ENCODE measurements around the gene ADIG. TPM values are rescaled to one million over a fixed set of nuclear protein-coding genes. Genes with fewer than 3 reads are reported as not detected.
A peak's percentile ranks its signal among the peaks of the same experiment; 100 is the strongest.
"Not testable (repeated sequence)": the region's sequence is repeated elsewhere in the genome, so short reads cannot be mapped to it uniquely, and the experiment has no call there.

Gene ADIG
- total and polyA plus RNA-seq, 7 experiments from 2014 or later: 0.65 TPM; not detected in 6

GRCh38 chr20:38589967-38590675 lies 9.1 kb downstream of the ADIG start:
- DNase-seq (no peak), ATAC-seq (peak; percentile 46)
- Mint-ChIP-seq H3K27ac (no peak overlapping the region), H3K4me3 (no peak overlapping the region), H3K4me1 (peaks cover 0 to 1% (median 0%) of the 10 kb centered on the region in 7 donors), H3K27me3 (peaks cover 0 to 9% (median 0%) of the 10 kb centered on the region in 5 donors), H3K36me3 (no peaks in the 10 kb centered on the region), H3K9me3 (no peaks in the 10 kb centered on the region)
- no peaks in the 10 kb centered on the region for H3K9me3 ChIP-seq (ENCODE audit: control insufficient read depth in 2 of 3, low read length in 3 of 3)
- no peaks in the 10 kb centered on the region for H3K36me3 ChIP-seq (ENCODE audit: control insufficient read depth in 2 of 3, insufficient read depth in 3 of 3, low read length in 3 of 3)
- no peaks in the 10 kb centered on the region for H3K4me1 ChIP-seq (ENCODE audit: control insufficient read depth in 2 of 2, insufficient read depth in 2 of 2, low read length in 2 of 2)
- H3K27ac ChIP-seq (ENCODE audit: low read depth, low read length): no peak overlapping the region
- intact Hi-C loops (cut with micrococcal nuclease): no loop called here
- no peaks in the 10 kb centered on the region for H3K27me3 ChIP-seq (ENCODE audit: control insufficient read depth in 2 of 2, insufficient read depth in 2 of 2, low read length in 2 of 2)
- no peak overlapping the region for H3K4me3 ChIP-seq (ENCODE audit: low read length)
- ChIA-PET POLR2A (no interaction called here), CTCF (no interaction called here)

GRCh38 chr20:38590676-38591473 lies 9.9 kb downstream of the ADIG start:
- Mint-ChIP-seq H3K9me3 (no peaks in the 10 kb centered on the region), H3K27me3 (peaks cover 0 to 9% (median 0%) of the 10 kb centered on the region in 5 donors), H3K4me3 (no peak overlapping the region), H3K4me1 (peaks cover 0 to 1% (median 0%) of the 10 kb centered on the region in 7 donors), H3K27ac (no peak overlapping the region), H3K36me3 (no peaks in the 10 kb centered on the region)
- Histone ChIP-seq H3K4me1 (ENCODE audit: control insufficient read depth in 2 of 2, insufficient read depth in 2 of 2, low read length in 2 of 2) (no peaks in the 10 kb centered on the region), H3K36me3 (ENCODE audit: control insufficient read depth in 2 of 3, insufficient read depth in 3 of 3, low read length in 3 of 3) (no peaks in the 10 kb centered on the region), H3K27ac (ENCODE audit: low read depth, low read length) (no peak overlapping the region), H3K4me3 (ENCODE audit: low read length) (no peak overlapping the region), H3K9me3 (ENCODE audit: control insufficient read depth in 2 of 3, low read length in 3 of 3) (no peaks in the 10 kb centered on the region), H3K27me3 (ENCODE audit: control insufficient read depth in 2 of 2, insufficient read depth in 2 of 2, low read length in 2 of 2) (no peaks in the 10 kb centered on the region)
- intact Hi-C loops (cut with micrococcal nuclease): no loop called here
- CTCF ChIA-PET: no interaction called here
- POLR2A ChIA-PET: no interaction called here
- ATAC-seq (no peak), DNase-seq (no peak)

GRCh38 chr20:38591474-38592410 lies 10.7 kb downstream of the ADIG start:
- Mint-ChIP-seq H3K4me3 (no peak overlapping the region), H3K27me3 (peaks cover 0 to 9% (median 0%) of the 10 kb centered on the region in 5 donors), H3K36me3 (no peaks in the 10 kb centered on the region), H3K4me1 (peaks cover 0 to 1% (median 0%) of the 10 kb centered on the region in 7 donors), H3K9me3 (no peaks in the 10 kb centered on the region), H3K27ac (no peak overlapping the region)
- intact Hi-C loops (cut with micrococcal nuclease): no loop called here
- no peak for ATAC-seq
- ChIA-PET POLR2A (no interaction called here), CTCF (no interaction called here)
- Histone ChIP-seq H3K4me1 (ENCODE audit: control insufficient read depth in 2 of 2, insufficient read depth in 2 of 2, low read length in 2 of 2) (no peaks in the 10 kb centered on the region), H3K4me3 (ENCODE audit: low read length) (no peak overlapping the region), H3K9me3 (ENCODE audit: control insufficient read depth in 2 of 3, low read length in 3 of 3) (no peaks in the 10 kb centered on the region), H3K27me3 (ENCODE audit: control insufficient read depth in 2 of 2, insufficient read depth in 2 of 2, low read length in 2 of 2) (no peaks in the 10 kb centered on the region), H3K27ac (ENCODE audit: low read depth, low read length) (no peak overlapping the region), H3K36me3 (ENCODE audit: control insufficient read depth in 2 of 3, insufficient read depth in 3 of 3, low read length in 3 of 3) (no peaks in the 10 kb centered on the region)
- DNase-seq: no peak

GRCh38 chr20:38592411-38592790 lies 11.4 kb downstream of the ADIG start:
- H3K4me1 Mint-ChIP-seq; CTCF ChIA-PET; H3K9me3 ChIP-seq (ENCODE audit: control insufficient read depth in 2 of 3, low read length in 3 of 3); DNase-seq; H3K36me3 ChIP-seq (ENCODE audit: control insufficient read depth in 2 of 3, insufficient read depth in 3 of 3, low read length in 3 of 3); H3K27ac Mint-ChIP-seq; ATAC-seq; POLR2A ChIA-PET; H3K9me3 Mint-ChIP-seq; intact Hi-C loops (cut with micrococcal nuclease); H3K4me3 Mint-ChIP-seq; H3K4me1 ChIP-seq (ENCODE audit: control insufficient read depth in 2 of 2, insufficient read depth in 2 of 2, low read length in 2 of 2); H3K4me3 ChIP-seq (ENCODE audit: low read length); H3K27ac ChIP-seq (ENCODE audit: low read depth, low read length); H3K36me3 Mint-ChIP-seq; H3K27me3 ChIP-seq (ENCODE audit: control insufficient read depth in 2 of 2, insufficient read depth in 2 of 2, low read length in 2 of 2): not testable (repeated sequence)
- H3K27me3 Mint-ChIP-seq: peaks cover 0 to 11% (median 3%) of the 10 kb centered on the region in 5 donors

GRCh38 chr20:38594281-38594680 lies 13.3 kb downstream of the ADIG start:
- POLR2A ChIA-PET; H3K4me3 Mint-ChIP-seq; H3K9me3 Mint-ChIP-seq; intact Hi-C loops (cut with micrococcal nuclease); DNase-seq; CTCF ChIA-PET; H3K4me3 ChIP-seq (ENCODE audit: low read length); H3K36me3 ChIP-seq (ENCODE audit: control insufficient read depth in 2 of 3, insufficient read depth in 3 of 3, low read length in 3 of 3); ATAC-seq; H3K27ac ChIP-seq (ENCODE audit: low read depth, low read length); H3K4me1 Mint-ChIP-seq; H3K4me1 ChIP-seq (ENCODE audit: control insufficient read depth in 2 of 2, insufficient read depth in 2 of 2, low read length in 2 of 2); H3K9me3 ChIP-seq (ENCODE audit: control insufficient read depth in 2 of 3, low read length in 3 of 3); H3K27ac Mint-ChIP-seq; H3K36me3 Mint-ChIP-seq; H3K27me3 ChIP-seq (ENCODE audit: control insufficient read depth in 2 of 2, insufficient read depth in 2 of 2, low read length in 2 of 2): not testable (repeated sequence)
- peaks cover 0 to 15% (median 12%) of the 10 kb centered on the region in 5 donors for H3K27me3 Mint-ChIP-seq

- H3K27me3 Mint-ChIP-seq: peaks cover 9 to 22% (median 19%) of the 10 kb centered on the region in 5 donors
- H3K4me1 Mint-ChIP-seq; H3K27ac ChIP-seq (ENCODE audit: low read depth, low read length); H3K9me3 Mint-ChIP-seq; H3K4me3 ChIP-seq (ENCODE audit: low read length); H3K36me3 Mint-ChIP-seq; H3K27ac Mint-ChIP-seq; H3K9me3 ChIP-seq (ENCODE audit: control insufficient read depth in 2 of 3, low read length in 3 of 3); H3K4me1 ChIP-seq (ENCODE audit: control insufficient read depth in 2 of 2, insufficient read depth in 2 of 2, low read length in 2 of 2); DNase-seq; ATAC-seq; H3K36me3 ChIP-seq (ENCODE audit: control insufficient read depth in 2 of 3, insufficient read depth in 3 of 3, low read length in 3 of 3); H3K4me3 Mint-ChIP-seq; CTCF ChIA-PET; intact Hi-C loops (cut with micrococcal nuclease); POLR2A ChIA-PET; H3K27me3 ChIP-seq (ENCODE audit: control insufficient read depth in 2 of 2, insufficient read depth in 2 of 2, low read length in 2 of 2): not testable (repeated sequence)
Observed at GRCh38 chr20:38595886-38596285, 14.9 kb downstream of the ADIG start.

Data from naive thymus-derived CD4-positive, alpha-beta T cell (primary cell).